ENCODE data around the gene PLAGL2.
"Not testable (repeated sequence)": the region's sequence is repeated elsewhere in the genome, so short reads cannot be mapped to it uniquely, and the experiment has no call there.

The PLAGL2 gene

DNA sequence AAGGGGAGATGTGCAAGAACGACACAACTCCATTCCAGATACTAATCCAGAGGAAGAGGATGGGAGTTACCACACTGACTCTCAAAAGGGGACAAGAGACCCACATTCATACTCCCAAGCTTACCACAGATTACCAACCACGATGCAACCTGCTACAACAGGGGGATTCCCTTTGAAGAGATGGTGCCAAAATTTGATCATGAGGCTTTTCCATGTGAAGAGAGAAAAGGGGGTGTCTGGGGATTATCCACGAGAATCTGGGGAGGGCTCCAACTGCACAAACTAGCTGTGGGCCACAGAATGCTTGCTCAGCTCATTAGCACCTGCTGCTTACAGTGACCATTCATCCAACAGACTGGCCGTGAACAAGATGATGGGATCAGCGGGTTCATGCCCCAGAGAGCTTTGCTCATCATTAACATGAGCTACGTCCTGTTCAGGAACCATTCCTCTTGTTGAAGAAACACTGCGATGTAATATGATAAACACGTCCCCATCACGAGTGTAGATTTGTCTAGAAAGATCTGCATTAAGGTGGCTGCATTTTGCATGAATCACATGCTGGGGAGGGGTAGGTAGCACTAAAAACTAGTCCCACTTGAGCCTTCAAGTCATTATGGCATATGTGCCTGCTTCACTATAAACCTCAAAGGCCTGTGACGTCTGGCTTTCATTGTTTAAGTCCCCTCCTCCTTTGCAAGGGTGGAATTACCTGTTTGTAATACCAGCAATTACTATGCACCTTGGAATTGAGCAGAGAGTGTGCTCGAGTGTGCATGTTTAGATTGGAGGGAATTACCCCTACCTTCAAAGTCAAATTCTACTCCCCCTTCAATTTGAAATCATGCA, 4.0 kb downstream of the PLAGL2 start:
- no peak for DNase-seq

DNA sequence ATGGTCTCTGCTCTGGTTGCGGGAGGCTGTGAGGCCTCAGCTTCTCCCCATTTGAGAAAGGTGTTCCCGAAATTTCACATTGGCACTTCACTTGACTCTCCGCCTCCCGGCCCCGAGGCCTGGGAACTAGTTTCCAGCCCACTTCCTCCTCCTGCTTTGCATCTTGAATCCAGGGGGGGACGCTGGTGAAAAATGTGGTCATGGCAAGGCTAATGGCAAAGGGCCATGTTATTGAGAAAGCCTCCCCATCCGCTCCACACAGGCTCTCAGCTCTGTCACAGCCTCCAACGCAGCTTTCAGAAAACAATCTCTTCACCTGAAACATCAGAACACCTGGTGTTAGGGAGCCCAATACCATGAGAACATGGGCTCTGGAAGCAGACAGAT, 5.6 kb downstream of the PLAGL2 start:
- no peak for DNase-seq

DNA sequence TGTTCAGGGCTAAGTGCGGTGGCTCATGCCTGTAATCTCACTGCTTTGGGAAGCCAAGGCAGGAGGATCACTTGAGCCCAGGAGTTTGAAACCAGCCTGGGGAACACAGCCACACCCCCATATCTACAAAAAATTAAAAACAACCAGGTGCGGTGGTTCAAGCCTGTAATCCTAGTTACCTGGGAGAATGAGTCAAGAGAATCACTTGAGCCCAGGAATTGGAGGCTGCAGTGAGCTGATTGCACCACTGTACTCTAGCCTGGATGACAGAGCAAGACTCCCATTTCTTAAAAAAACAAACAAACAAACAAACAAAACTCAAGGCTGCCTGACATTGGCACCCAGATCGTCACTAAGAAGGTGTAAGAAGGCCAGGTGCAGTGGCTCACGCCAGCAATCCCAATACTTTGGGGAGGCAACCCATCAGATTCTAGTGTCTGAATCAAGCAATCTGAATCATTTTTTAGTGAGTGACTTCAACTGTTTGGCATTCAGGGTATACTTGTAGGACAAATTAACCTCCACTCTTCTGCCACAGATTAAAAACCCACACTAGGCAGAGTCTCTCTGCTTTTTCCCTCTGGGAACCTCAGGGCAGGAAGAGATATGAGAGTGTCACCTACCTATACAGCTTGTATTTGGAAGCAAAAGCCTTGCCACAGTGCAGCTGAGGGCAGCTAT, 6.1 kb downstream of the PLAGL2 start:
- peak; percentile 20 for DNase-seq

DNA sequence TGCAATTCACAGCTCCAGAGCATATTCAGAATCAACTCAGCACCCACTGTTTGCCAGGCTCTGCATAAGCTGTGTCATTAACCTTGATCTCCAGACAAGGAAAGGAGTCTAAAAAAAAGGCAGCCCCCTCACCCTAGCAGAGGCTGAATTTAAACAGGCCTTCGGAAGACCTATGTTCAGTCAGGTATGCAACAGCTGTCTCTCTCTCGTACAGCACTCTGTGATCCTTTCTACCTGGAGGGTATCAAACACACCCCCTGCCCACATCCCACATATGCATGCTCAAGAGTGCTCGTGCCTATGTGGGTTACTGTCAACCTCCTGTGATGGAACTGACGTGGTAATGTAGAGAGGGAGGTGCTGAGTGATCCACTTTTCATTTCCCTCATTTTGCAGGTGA, 8.5 kb downstream of the PLAGL2 start:
- DNase-seq = no peak

DNA sequence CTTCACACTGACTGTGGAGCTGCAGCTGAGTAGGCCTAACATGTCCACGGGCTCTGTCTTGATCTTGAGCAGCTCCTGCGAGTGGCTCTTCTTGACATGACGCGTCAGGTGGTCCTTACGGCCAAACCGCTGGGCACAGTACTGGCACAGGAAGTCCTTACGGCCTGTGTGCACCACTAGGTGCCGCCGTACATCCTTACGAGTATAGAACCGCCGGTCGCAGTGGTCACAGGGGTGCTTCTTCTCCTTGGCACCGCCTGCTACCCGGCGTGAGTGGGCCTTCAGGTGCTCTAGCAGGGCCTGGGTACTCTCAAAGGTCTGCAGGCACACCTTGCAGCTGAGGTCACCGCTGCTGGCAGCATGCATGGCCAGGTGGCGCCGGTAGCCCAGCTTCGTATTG, 10.4 kb downstream of the PLAGL2 start:
- DNase-seq = not testable (repeated sequence)

DNA sequence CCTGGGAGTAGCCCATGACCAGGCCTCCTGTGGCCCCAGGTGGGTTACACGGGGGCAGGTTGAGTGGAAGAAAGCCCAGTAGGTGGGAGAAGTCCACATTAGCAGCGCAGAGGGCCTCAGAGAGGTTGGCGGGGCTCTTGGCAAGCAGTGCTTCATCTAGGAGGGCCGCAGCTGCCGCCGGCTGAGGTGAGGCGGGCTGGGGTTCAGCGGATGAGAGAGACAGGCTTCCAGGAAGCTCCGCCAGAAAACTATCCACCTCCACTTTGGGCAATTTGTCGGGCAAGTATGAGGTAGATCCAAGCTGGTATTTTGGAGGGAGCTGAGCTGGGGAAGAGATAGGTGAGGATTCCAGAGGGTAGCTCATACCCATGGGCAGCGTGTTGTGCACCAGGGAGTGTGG, 10.9 kb downstream of the PLAGL2 start:
- not testable (repeated sequence) for DNase-seq

DNA sequence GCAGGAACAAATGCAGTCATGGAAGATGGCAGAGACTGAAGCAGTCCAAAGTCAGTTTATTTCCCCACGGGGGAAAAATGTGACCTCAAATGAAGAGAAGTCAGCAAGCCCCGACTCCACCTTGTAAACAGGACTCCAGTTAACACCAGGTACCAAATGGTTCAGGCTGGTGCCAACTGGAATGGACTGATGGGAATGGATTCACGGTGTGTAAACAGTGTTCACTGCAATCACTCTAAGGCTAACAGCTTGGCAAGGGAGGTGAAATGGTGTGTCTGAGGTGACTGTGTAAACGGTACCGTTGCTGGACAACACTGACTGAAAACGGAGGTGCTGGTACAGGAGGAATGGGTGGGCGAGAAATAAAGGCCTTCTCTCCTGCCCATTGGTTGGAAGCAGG, 12.0 kb downstream of the PLAGL2 start:
- DNase-seq = no peak

DNA sequence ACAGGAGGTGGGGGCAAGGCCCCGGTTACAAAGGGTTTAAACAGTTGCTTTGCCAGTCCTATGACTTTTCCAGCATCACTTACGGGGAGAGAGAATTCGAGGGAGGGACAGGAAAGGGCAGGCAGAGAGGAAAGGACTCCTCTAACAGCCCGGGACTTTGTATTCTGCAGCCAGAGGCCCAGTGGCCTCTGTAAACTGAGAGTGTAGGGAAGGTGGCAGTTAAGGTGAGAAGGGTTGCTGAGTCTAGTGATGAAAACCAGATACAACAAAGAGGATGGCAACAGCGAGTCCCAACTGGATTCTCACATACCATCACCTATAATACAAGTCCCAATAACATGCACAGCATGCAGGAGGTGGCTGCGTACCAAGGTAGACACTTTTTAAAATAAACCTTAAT, 13.5 kb downstream of the PLAGL2 start:
- no peak for DNase-seq

DNA sequence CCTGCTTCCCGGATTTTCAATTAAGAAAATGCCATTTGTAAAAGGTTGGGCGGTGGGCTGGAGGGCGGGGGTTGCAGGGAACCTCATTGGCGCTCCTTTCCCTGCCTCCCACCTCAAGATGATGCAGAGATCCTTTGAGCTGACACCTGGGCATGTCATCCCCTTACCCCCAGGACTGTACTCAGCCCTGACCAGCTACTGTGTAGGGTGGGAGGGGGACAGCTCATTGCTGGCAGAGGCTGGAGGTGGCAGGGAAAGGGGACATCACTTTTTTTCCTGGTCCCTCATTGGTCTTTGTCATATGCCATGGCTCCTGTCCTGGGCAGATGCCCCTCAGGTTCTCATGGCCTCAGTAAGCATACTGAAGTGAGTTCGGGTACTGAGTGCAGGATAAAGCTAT, 14.2 kb downstream of the PLAGL2 start:
- DNase-seq = not testable (repeated sequence)

DNA sequence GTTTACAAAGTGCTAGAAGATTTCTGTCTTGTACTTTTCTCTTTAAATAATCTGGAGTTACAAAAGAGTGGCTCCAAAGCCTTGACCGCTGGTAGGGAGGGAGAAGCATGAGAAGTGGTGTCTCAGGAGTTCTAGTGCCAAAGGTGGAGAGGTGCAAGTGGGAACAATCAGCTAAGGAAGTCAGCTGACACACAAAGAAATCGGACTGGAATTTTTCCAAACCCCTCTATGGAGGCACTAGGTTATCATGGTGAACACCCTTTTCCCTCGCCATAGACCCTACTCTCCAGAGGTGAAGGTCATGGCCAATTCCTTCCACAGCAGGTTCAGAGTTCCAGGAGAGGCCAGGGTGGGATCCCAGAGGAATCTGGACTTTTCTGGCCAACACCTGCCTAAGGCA, 14.8 kb downstream of the PLAGL2 start:
- DNase-seq = no peak

DNA sequence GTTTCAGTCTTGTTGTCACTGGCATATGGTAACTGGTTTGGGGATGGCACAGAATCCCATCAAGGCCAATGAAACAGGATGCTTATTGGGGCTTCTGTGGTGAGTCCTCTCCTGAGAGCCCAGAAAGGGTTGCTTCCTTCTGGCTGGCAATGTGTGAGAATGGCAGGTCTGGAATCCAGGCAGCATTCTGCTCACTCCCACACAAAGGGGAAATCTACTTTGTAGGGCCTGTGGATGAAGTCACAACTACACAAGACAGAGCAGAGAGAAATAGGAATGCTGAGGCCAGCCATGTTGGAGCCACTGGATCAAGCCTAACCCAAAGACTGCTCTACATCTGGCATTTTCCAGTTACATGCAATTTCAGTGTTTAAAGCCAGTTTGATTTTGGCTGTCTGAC, 15.7 kb downstream of the PLAGL2 start:
- no peak for DNase-seq

DNA sequence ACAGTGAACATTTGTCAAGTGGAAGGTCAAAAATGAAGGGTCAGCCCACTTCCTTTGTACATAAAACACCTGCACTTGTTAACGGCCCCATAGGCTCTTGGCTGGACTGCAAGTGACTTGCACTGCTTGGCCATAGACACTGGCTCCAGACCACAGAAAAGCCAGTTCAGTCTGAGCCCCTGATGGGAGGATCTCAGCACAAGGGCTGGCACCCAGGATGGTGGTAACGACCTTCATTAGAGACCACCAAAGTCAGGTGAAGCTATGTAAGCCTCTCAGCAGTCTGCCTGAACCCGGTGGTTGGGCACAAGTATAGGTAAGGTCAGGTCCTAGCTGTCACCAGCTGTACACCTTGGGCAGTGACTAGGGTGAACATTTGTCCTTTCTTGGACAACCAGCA, 16.1 kb downstream of the PLAGL2 start:
- no peak for DNase-seq

DNA sequence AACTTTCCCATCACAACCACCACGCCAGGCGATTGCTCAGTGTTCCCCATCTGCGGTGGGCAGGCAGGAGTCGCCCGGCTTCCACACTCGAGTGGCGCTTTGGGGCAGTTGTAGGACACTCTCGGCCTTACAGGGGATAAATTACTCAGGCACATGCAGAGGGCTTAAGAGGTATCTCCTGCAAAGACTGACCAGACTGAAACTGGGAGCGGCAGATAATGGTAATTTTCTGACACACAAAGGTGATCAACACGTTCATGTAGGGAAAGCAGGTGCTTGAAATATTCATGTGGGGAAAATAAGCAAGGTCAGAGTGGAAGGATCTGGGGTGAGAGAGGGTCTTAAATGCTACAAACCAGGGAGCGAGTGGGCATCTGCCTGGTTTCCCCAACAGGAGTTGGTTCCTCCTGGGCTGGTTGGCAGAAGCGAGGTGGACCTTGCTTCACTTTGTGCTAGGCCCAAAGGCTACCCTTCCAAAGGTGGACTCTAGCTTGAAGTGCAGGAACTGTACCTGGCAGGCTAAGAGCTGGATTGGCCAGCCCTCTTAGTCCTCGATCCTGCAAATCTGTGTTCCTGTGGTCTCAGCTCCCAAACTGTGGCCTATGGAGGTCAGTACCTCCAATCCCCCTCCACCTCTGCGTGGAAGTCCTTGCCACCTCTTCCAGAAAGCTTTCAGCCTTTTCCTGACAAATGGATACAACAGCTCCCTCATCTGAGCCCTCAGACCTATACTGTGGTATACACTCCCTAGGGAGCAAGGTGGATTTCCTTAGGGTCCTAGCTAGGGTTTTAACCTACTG, 16.7 kb downstream of the PLAGL2 start:
- DNase-seq = no peak

DNA sequence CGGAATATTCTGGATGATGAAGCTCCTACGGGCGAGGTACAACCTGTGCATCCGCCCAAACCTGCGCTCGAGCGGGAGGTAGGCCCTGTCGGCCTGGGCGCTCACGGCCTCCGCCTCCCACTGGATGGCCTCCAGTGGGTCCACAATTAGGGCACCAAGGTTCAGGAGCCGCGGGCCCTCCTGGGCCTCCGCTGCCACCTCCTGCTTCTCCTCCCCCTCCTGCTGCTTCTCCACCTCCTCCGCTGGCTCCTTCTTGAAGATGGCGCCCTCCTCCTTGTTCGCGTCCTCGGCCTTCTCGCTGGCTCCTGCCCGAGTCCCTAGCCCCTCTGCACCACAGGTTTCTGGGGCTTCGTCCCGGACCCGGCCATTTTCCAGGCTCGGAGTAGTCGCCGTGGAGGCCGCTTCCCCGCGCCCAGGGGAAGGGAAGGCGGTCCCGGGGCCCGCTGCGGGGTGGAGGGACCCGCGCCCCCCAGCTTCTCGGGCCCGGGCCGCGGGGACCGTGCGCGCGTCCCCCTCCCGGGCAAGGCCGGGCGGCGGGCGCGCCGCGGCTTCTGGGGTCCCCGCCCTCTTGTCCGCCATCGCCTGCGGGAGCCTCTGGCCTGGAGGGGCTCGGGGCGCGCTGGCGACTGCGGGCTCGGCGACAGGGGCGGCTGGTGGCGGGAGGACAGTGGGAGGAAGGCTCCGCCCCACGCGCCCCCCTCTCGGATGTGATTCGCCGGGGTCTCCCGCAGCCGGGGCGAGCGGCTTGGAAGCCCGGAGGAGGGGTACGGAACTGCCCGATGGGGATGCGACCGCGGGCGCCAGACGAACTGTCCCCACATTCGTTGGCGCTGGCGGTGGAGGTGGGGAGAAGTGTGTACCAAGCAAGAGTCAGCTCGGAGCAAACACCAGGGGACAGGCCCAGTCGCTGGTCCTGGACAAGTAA, 17.6 kb downstream of the PLAGL2 start:
- DNase-seq = no peak

DNA sequence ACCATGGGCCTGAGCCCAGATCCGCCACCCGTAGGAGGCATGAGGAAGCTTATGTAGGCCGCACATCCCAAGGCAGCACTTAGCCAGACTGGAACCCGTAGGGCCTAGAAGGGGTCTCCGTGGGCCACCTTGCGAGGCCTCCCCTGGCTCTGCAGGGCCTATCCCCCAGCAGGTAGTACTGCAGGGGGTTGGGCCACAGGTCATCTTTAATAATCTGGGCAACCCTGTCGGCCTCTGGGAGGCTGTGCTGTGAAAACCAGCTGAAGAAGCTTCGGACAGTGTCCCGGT, 18.5 kb downstream of the PLAGL2 start:
- DNase-seq = no peak

DNA sequence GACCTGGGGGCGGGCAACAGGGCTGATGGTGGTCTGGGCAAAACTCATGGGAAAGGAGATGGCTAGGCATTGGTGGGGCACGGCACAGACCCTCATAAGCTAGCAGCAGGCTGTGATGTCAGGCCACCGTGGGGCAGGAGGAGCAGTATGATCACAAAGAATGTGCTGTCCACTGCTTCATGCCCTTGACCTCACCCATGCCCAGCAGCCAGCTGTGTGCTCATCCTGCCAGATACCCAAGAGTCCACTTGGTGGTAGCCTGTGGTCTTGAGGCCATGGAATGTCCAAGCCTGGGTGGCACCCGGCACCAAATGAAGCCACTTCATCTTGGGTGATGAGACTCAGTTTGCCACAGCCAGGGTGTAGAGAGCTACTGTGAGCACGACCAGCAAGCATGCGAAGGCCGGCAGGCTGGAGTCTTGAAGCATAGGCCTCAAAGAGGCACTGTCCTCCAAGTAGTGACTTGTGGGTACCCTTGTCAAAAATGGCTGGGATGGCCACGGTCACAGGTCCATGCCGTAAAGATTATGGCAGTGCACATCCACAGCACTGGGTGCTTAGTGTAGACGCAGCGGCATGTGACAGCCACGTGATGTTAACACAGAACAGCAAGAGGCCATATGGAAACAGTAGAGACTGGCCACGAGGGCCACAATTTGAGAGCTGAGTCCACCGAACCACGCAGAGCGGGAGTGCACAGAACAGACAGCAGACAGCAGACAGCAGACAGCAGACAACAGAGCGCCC, 19.0 kb downstream of the PLAGL2 start:
- no peak for DNase-seq

DNA sequence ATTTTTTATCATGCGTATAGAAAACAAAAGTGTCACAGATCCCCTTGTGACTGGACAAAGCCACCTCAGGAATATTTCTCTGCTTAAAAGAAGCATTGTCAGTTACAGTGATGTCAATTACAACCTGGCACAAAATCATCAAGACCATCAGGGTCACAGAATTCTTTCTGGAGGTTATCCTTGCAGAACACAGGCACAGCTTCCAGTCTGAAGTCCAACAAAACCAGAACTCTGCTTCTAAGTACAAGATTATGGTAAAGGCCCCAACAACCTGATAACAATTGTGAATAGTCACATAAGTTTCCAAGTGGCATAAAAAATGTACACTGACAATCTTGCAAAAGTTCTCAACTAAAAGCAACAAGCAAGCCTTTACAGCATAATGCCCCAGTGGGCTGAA, 21.0 kb downstream of the PLAGL2 start:
- DNase-seq = no peak

DNA sequence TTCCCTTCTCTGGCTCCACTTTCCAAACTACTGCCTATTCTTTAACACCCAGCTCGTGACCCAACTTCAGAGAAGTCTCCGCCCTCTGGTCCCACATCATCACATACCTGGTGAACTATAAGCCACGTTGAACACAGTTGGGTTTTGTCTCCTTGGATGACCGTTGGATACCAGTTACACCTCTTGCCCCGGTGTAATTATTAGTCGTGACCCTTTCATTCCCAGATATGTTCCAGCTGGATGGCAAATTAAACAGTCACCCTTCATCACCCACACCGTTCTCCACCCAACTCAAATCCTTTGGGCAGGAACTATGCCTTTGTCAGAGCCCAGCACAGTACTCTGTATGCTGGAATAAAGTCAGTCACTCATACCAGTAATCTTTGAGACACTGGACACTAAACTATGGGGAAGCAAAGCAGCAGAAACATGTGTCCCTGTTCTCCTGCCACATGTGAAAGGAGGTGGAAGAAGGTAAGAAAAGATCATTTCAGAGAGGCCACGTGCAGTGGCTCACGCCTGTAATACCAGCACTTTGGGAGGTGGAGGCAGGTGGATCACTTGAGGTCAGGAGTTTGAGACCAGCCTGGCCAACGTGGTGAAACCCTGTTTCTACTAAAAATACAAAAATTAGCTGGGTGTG, 22.5 kb downstream of the PLAGL2 start:
- no peak for DNase-seq

DNA sequence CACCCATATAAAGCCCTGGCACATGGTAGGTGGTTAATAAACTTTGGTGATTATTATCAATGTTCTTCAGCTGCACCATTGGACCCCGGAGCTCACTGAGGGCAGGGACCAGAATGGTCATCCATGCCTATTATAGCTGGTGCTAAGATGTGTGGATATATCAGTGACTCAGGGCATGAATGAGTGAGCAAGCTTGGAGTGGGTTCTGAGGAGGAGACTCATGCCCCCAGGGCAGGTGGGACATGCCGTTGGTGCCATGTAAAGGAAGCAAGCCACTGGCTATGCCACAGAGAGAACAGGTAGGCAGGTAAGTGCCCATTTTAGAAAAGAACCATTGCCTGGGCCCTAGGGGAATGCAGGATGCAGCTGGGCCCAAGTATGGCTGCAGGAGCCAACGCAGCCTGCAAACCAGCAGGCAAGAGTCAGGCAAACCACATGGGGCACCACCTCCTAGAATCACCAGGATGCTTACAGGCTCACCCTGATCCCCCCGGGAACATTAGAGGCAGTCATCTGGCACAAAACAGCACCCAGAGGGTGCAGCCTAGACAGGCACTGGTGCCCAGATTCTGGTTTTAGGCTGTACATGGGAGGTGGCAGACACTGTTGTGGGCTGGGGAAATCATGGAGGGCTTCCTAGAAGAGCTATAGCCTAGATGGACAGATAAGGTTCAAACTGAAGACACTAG, 23.5 kb downstream of the PLAGL2 start:
- DNase-seq = no peak

DNA sequence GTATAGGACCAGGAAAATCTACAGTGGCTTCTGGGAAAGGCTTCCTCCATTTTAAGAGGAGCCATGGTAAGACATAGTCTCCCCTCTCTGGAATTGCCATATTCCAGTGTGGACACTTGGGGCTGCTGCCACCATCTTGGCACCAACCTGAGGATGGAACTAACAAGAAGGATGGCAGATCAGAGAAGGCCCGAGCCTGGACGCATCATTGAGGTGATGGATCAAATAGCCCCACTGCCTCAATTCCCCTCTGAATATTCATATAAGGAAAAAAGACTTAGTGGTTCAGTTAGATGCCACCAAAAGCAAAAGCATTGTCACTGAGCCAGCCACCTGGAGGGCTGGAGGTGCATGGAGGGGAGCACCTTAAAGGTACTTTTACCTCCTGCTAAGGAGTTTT, 25.9 kb downstream of the PLAGL2 start:
- no peak for DNase-seq

DNA sequence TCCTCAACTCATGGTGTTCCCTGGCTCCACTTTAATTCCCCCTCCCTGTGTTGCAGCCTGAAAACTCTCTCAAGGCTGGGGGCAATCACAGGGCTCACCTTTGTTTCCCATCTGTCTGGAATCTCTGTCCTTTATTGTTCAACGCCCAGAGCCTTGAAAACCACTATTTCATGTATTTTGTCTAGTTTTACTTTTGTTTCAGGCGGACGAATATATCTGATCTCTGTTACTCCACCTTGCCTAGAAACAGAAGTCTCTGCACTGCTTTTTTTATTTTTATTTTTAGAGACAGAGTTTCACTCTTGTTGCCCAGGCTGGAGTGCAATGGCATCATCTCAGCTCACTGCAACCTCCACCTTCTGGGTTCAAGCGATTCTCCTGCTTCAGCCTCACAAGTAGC, 27.6 kb downstream of the PLAGL2 start:
- no peak for DNase-seq

Measured in HCEC 1CT (cell line).